Peyer's patch (tissue), 4 donors: ENCODE data around the gene CARM1.

Source experiments
- CTCF ChIP-seq, 6 experiments: fragments of 450-650 bp in 4 of 6; fragments of 200-600 bp in 2 of 6; sonication (generic) in 1 of 6; IDR thresholded peaks; one replicate each; pipeline ENCODE4 v1.5.1; 2017 to 2019; ENCODE audit warnings: antibody characterized with exemption in 6 of 6, mild to moderate bottlenecking in 3 of 6, moderate library complexity in 1 of 6
- POLR2A ChIP-seq, 2 donors: fragments of 450-650 bp; IDR thresholded peaks; one replicate each; pipeline ENCODE4 v1.5.1; 2017; ENCODE audit warnings: antibody characterized with exemption in 2 of 2, mild to moderate bottlenecking in 2 of 2, moderate library complexity in 2 of 2

DNA sequence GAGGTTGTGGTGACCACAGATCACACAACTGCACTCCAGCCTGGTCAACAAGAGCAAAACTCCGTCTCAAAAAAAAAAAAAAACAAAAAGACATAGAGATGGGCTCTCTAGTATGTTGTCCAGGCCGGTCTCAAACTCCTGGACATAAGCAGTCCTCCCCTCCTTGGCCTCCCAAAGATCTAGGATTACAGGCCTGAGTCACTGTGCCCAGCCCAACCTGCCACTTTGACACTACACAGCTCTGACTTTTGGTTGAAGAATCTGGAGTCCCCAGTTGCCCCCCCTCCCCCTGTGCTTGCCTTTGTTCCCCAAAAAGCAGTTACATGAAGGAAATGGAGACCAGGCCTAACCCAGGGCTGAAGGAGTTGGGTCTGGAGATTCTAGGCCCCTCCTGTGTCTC lies 12.9 kb downstream of the CARM1 start:
- no peak for TF ChIP-seq POLR2A (IDR thresholded peaks at IDR 0.05)
- TF ChIP-seq CTCF (IDR thresholded peaks at IDR 0.05): no peak
